Nephron progenitor cell (in vitro differentiated cells): ENCODE data around the gene TNPO1.

Experiments
- DNase-seq: peaks from one replicate; pipeline ENCODE4 v3.0.0; 2021
- H3K27ac Mint-ChIP-seq: 2 replicates; pipeline ENCODE4 v1.8.0; 2021; ENCODE audit warnings: mild to moderate bottlenecking, moderate library complexity, mixed read lengths
- H3K27me3 Mint-ChIP-seq: 2 replicates; pipeline ENCODE4 v1.8.0; 2021; ENCODE audit warnings: mild to moderate bottlenecking, low read depth, mixed read lengths; ENCODE audit not compliant: poor library complexity
- H3K36me3 Mint-ChIP-seq: 2 replicates; pipeline ENCODE4 v1.8.0; 2021; ENCODE audit warnings: low read depth, mixed read lengths
- H3K4me1 Mint-ChIP-seq: 2 replicates; pipeline ENCODE4 v1.8.0; 2021; ENCODE audit warnings: mixed read lengths
- H3K4me3 Mint-ChIP-seq: 2 replicates; pipeline ENCODE4 v1.8.0; 2021; ENCODE audit warnings: mild to moderate bottlenecking, moderate library complexity, mixed read lengths
- H3K9me3 Mint-ChIP-seq: 2 replicates; pipeline ENCODE4 v1.8.0; 2021; ENCODE audit warnings: mild to moderate bottlenecking, moderate library complexity, mixed read lengths
- CTCF ChIP-seq: fragments of 200-600 bp; sonication (generic); IDR thresholded peaks from 2 replicates; pipeline ENCODE4 v1.5.0; 2021; ENCODE audit warnings: antibody characterized with exemption

Gene TNPO1

GRCh38 chr5:72895758-72896157 is 79.3 kb downstream of the TNPO1 start:
- H3K27me3 Mint-ChIP-seq, result no peaks in the 10 kb centered on the region
- no peak overlapping the region for H3K4me3 Mint-ChIP-seq
- H3K27ac Mint-ChIP-seq, result no peak overlapping the region
- no peaks in the 10 kb centered on the region for H3K9me3 Mint-ChIP-seq
- no peaks in the 10 kb centered on the region for H3K4me1 Mint-ChIP-seq
- TF ChIP-seq CTCF, result no peak
- no peak for DNase-seq
- H3K36me3 Mint-ChIP-seq, result peaks cover 72% of the 10 kb centered on the region

- Mint-ChIP-seq H3K4me3 (no peak overlapping the region), H3K9me3 (no peaks in the 10 kb centered on the region), H3K4me1 (no peaks in the 10 kb centered on the region), H3K27ac (no peak overlapping the region), H3K27me3 (no peaks in the 10 kb centered on the region), H3K36me3 (peaks cover 64% of the 10 kb centered on the region)
- no peak for DNase-seq
- TF ChIP-seq CTCF, result no peak
Measured at GRCh38 chr5:72906806-72907205, 90.3 kb downstream of the TNPO1 start.

GRCh38 chr5:72908664-72909063 is 92.2 kb downstream of the TNPO1 start:
- peak overlapping the region; percentile 37 for H3K27ac Mint-ChIP-seq
- DNase-seq, result no peak
- no peak overlapping the region for H3K4me3 Mint-ChIP-seq
- H3K36me3 Mint-ChIP-seq, result peaks cover 50% of the 10 kb centered on the region
- TF ChIP-seq CTCF, result no peak
- no peaks in the 10 kb centered on the region for H3K4me1 Mint-ChIP-seq
- H3K27me3 Mint-ChIP-seq, result no peaks in the 10 kb centered on the region
- no peaks in the 10 kb centered on the region for H3K9me3 Mint-ChIP-seq

GRCh38 chr5:72917371-72917776 is 100.9 kb downstream of the TNPO1 start:
- TF ChIP-seq CTCF, result no peak
- H3K36me3 Mint-ChIP-seq, result peaks cover 5% of the 10 kb centered on the region
- H3K9me3 Mint-ChIP-seq, result no peaks in the 10 kb centered on the region
- DNase-seq, result no peak
- peak overlapping the region; percentile 2 for H3K27ac Mint-ChIP-seq
- no peak overlapping the region for H3K4me3 Mint-ChIP-seq
- H3K4me1 Mint-ChIP-seq, result no peaks in the 10 kb centered on the region
- H3K27me3 Mint-ChIP-seq, result no peaks in the 10 kb centered on the region

GRCh38 chr5:72920690-72921502 is 104.4 kb downstream of the TNPO1 start:
- no peaks in the 10 kb centered on the region for H3K27me3 Mint-ChIP-seq
- H3K4me1 Mint-ChIP-seq, result no peaks in the 10 kb centered on the region
- no peak overlapping the region for H3K27ac Mint-ChIP-seq
- peak; percentile 7 for TF ChIP-seq CTCF
- no peak overlapping the region for H3K4me3 Mint-ChIP-seq
- no peak for DNase-seq
- H3K36me3 Mint-ChIP-seq, result peaks cover 6% of the 10 kb centered on the region
- peaks cover 4% of the 10 kb centered on the region for H3K9me3 Mint-ChIP-seq

GRCh38 chr5:72921886-72922285 is 105.4 kb downstream of the TNPO1 start:
- peaks cover 12% of the 10 kb centered on the region for H3K36me3 Mint-ChIP-seq
- DNase-seq, result no peak
- no peak for TF ChIP-seq CTCF
- H3K9me3 Mint-ChIP-seq, result peaks cover 11% of the 10 kb centered on the region
- no peak overlapping the region for H3K4me3 Mint-ChIP-seq
- no peaks in the 10 kb centered on the region for H3K4me1 Mint-ChIP-seq
- no peaks in the 10 kb centered on the region for H3K27me3 Mint-ChIP-seq
- no peak overlapping the region for H3K27ac Mint-ChIP-seq
